ENCODE data around the gene KEL. TPM values are rescaled to one million over a fixed set of nuclear protein-coding genes. Genes with fewer than 3 reads are reported as not detected.

Gene KEL
- total and polyA plus RNA-seq, 2 donors (not counting 3 experiments of a cell fraction or from before 2014, with no cell fraction given): 0.30 to 1.2 TPM

DNA sequence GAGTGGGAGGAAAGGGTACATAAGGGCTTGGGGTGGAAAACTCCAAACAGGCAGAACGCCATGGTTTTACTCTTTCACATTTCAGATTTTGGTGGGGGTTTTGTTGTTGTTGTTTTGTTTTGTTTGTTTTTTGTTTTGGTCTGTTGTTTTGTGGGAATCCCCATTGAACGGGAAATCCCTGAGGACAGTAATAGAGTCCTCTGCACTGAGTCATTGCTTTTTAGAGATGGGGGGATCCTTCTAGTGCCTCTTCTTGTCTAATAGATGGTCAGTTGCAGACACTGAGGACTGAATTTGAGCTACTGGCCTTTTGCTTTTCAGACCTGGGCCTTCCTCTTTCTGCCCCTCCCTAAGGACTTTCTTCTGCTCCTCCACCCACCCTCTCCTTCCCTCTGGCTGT lies 48.6 kb downstream of the KEL start:
- intact Hi-C loops (cut with micrococcal nuclease): no loop called here

More for the DNA sequence above, 48.6 kb downstream of the KEL start:
- Histone ChIP-seq H3K4me3 (replicated peaks in 1 of 3; ENCODE audit: insufficient read depth in 1 of 3, low read depth in 1 of 3, low read length in 3 of 3) (no peak overlapping the region), H3K27ac (ENCODE audit: insufficient read depth, low read depth, low read length) (no peak overlapping the region), H2AFZ (ENCODE audit: low read depth, low read length) (no peak overlapping the region), H3K9me1 (replicated peaks; ENCODE audit: control insufficient read depth, extremely low read depth, insufficient read depth, low read length) (no peaks in the 10 kb centered on the region), H3K79me2 (ENCODE audit: control insufficient read depth, insufficient read depth, low read length) (no peaks in the 10 kb centered on the region), H3K4me1 (ENCODE audit: control insufficient read depth, extremely low read depth, insufficient read depth, low read length) (no peaks in the 10 kb centered on the region), H3K9ac (replicated peaks; ENCODE audit: extremely low read depth, insufficient read depth, low read length) (no peak overlapping the region), H4K20me1 (replicated peaks; ENCODE audit: control insufficient read depth, extremely low read depth, insufficient read depth, low read length) (no peaks in the 10 kb centered on the region), H3K36me3 (ENCODE audit: control insufficient read depth in 2 of 2, extremely low read depth in 1 of 2, insufficient read depth in 2 of 2, low read length in 2 of 2) (no peaks in the 10 kb centered on the region), H3K9me3 (replicated peaks; ENCODE audit: control insufficient read depth, insufficient read depth, low read length) (no peaks in the 10 kb centered on the region), H3K27me3 (ENCODE audit: control insufficient read depth in 2 of 2, insufficient read depth in 2 of 2, low read length in 2 of 2) (no peaks in the 10 kb centered on the region), H3K4me2 (ENCODE audit: insufficient read depth, low read length) (no peak overlapping the region)
- BruUV-seq (replicated peaks): no TSS peak
- ChIA-PET POLR2A (no interaction called here), CTCF (interaction anchor here (1.4 kb wide), 1 partner anchor 33 kb away, joined by 4 read pairs; no protein-coding TSS in a partner anchor)
- DNase-seq (ENCODE audit: low read depth, low spot score) (no peak), FAIRE-seq (no peak)
- TF ChIP-seq MAX (IDR thresholded peaks at IDR 0.05; ENCODE audit: insufficient read depth, insufficient read length): no peak
- TF ChIP-seq EZH2 (IDR thresholded peaks at IDR 0.05; ENCODE audit: borderline replicate concordance, low read depth, low read length, severe bottlenecking): no peak
- TF ChIP-seq POLR2AphosphoS5 (IDR thresholded peaks at IDR 0.05; ENCODE audit: insufficient read depth, low read depth, low read length): no peak
- TF ChIP-seq, protein P1, sequence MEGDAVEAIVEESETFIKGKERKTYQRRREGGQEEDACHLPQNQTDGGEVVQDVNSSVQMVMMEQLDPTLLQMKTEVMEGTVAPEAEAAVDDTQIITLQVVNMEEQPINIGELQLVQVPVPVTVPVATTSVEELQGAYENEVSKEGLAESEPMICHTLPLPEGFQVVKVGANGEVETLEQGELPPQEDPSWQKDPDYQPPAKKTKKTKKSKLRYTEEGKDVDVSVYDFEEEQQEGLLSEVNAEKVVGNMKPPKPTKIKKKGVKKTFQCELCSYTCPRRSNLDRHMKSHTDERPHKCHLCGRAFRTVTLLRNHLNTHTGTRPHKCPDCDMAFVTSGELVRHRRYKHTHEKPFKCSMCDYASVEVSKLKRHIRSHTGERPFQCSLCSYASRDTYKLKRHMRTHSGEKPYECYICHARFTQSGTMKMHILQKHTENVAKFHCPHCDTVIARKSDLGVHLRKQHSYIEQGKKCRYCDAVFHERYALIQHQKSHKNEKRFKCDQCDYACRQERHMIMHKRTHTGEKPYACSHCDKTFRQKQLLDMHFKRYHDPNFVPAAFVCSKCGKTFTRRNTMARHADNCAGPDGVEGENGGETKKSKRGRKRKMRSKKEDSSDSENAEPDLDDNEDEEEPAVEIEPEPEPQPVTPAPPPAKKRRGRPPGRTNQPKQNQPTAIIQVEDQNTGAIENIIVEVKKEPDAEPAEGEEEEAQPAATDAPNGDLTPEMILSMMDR (IDR thresholded peaks at IDR 0.05; ENCODE audit: extremely low read depth in 1 of 2, insufficient read depth in 1 of 2, low read depth in 1 of 2, low read length in 2 of 2): no peak
- no peak for TF ChIP-seq JUN (IDR thresholded peaks at IDR 0.05; ENCODE audit: borderline replicate concordance, insufficient read depth, insufficient read length, low read depth)
- no peak for TF ChIP-seq POLR2A (IDR thresholded peaks at IDR 0.05; ENCODE audit: low read depth, low read length)
- TF ChIP-seq FOS (IDR thresholded peaks at IDR 0.05; ENCODE audit: borderline replicate concordance, insufficient read depth, low read length): no peak
- no peak for TF ChIP-seq MYC (IDR thresholded peaks at IDR 0.05; ENCODE audit: low read depth, low read length)
- no peak for TF ChIP-seq GATA2 (IDR thresholded peaks at IDR 0.05; ENCODE audit: insufficient read depth, insufficient read length, low read depth, low read length)
- dilution Hi-C loops (cut with MboI; ENCODE audit: extremely low pct_ligation_motif_present, low sequenced_read_pairs): no loop called here
